ENCODE data around the gene IL1RAPL1. TPM values are rescaled to one million over a fixed set of nuclear protein-coding genes. Genes with fewer than 3 reads are reported as not detected.

Gene IL1RAPL1
- total RNA-seq, 4 donors from 2014 or later, result 0.24 to 6.2 TPM; not detected in 2

GRCh38 chrX:28697732-28698131, 110.5 kb downstream of the IL1RAPL1 start:
- H3K27ac ChIP-seq, result no peak overlapping the region
- intact Hi-C loops (cut with DNase I; ENCODE audit: low total_unique reads), result no loop called here

GRCh38 chrX:28701222-28701621, 114.0 kb downstream of the IL1RAPL1 start:
- DNase-seq, result no peak

More at GRCh38 chrX:28697732-28698131, 110.5 kb downstream of the IL1RAPL1 start:
- DNase-seq, result no peak
- Histone ChIP-seq H3K9me3 (no peaks in the 10 kb centered on the region), H3K4me1 (no peaks in the 10 kb centered on the region), H3K4me3 (no peak overlapping the region), H3K36me3 (no peaks in the 10 kb centered on the region), H3K27me3 (no peaks in the 10 kb centered on the region)
- no peak for TF ChIP-seq POLR2A (IDR thresholded peaks at IDR 0.05)
- no peak for TF ChIP-seq CTCF (IDR thresholded peaks at IDR 0.05)

GRCh38 chrX:28706964-28707363, 119.7 kb downstream of the IL1RAPL1 start:
- H3K4me1 ChIP-seq, result no peaks in the 10 kb centered on the region
- intact Hi-C loops (cut with DNase I; ENCODE audit: low total_unique reads), result no loop called here

More at GRCh38 chrX:28701222-28701621, 114.0 kb downstream of the IL1RAPL1 start:
- no peaks in the 10 kb centered on the region for H3K9me3 ChIP-seq
- no peak overlapping the region for H3K27ac ChIP-seq
- intact Hi-C loops (cut with DNase I; ENCODE audit: low total_unique reads), result no loop called here
- no peak overlapping the region for H3K4me3 ChIP-seq
- no peaks in the 10 kb centered on the region for H3K4me1 ChIP-seq
- no peaks in the 10 kb centered on the region for H3K27me3 ChIP-seq
- H3K36me3 ChIP-seq, result no peaks in the 10 kb centered on the region
- TF ChIP-seq CTCF (IDR thresholded peaks at IDR 0.05), result no peak
- no peak for TF ChIP-seq POLR2A (IDR thresholded peaks at IDR 0.05)

GRCh38 chrX:28709421-28709820, 122.2 kb downstream of the IL1RAPL1 start:
- H3K9me3 ChIP-seq, result no peaks in the 10 kb centered on the region
- intact Hi-C loops (cut with DNase I; ENCODE audit: low total_unique reads), result no loop called here
- no peaks in the 10 kb centered on the region for H3K27me3 ChIP-seq
- no peak for DNase-seq
- H3K36me3 ChIP-seq, result no peaks in the 10 kb centered on the region
- H3K4me1 ChIP-seq, result no peaks in the 10 kb centered on the region
- H3K27ac ChIP-seq, result no peak overlapping the region
- no peak overlapping the region for H3K4me3 ChIP-seq
- TF ChIP-seq CTCF (IDR thresholded peaks at IDR 0.05), result no peak
- TF ChIP-seq POLR2A (IDR thresholded peaks at IDR 0.05), result no peak

More at GRCh38 chrX:28706964-28707363, 119.7 kb downstream of the IL1RAPL1 start:
- no peaks in the 10 kb centered on the region for H3K9me3 ChIP-seq
- no peak for DNase-seq
- no peak overlapping the region for H3K4me3 ChIP-seq
- no peaks in the 10 kb centered on the region for H3K27me3 ChIP-seq
- H3K27ac ChIP-seq, result no peak overlapping the region
- no peaks in the 10 kb centered on the region for H3K36me3 ChIP-seq
- no peak for TF ChIP-seq POLR2A (IDR thresholded peaks at IDR 0.05)
- no peak for TF ChIP-seq CTCF (IDR thresholded peaks at IDR 0.05)

GRCh38 chrX:28717864-28718263, 130.6 kb downstream of the IL1RAPL1 start:
- DNase-seq, result no peak
- TF ChIP-seq CTCF (IDR thresholded peaks at IDR 0.05) (no peak), POLR2A (IDR thresholded peaks at IDR 0.05) (no peak)
- Histone ChIP-seq H3K4me3 (no peak overlapping the region), H3K36me3 (no peaks in the 10 kb centered on the region), H3K27me3 (no peaks in the 10 kb centered on the region), H3K9me3 (no peaks in the 10 kb centered on the region), H3K4me1 (no peaks in the 10 kb centered on the region), H3K27ac (no peak overlapping the region)
- intact Hi-C loops (cut with DNase I; ENCODE audit: low total_unique reads), result no loop called here
